IMR-90 (cell line): ENCODE measurements around the gene RBM15B. TPM values are rescaled to one million over a fixed set of nuclear protein-coding genes. Genes with fewer than 3 reads are reported as not detected.

Experiments used
- ATAC-seq: fragments of 200-7000 bp; cut with Tn5 transposase; 2 replicates; pipeline ENCODE4 v1.9.1; 2020; ENCODE audit warnings: low read depth, mild to moderate bottlenecking, moderate library complexity
- BruUV-seq: library from RNA; stranded (reverse); fragments of 400-500 nt; replicated peaks from 2 replicates; lab custom pipeline; 2021; lab: Mats Ljungman, UMichigan
- CTCF ChIA-PET: fragments of 300-600 bp; formaldehyde crosslinking; extraction: SDS; loops from one replicate; lab custom pipeline; 2021; ENCODE audit warnings: antibody characterized with exemption; lab: Yijun Ruan, JAX
- POLR2A ChIA-PET: fragments of 300-600 bp; sonication (Branson Sonifier 250); formaldehyde crosslinking; loops from one replicate; lab custom pipeline; 2022; ENCODE audit warnings: antibody characterized with exemption; ENCODE audit not compliant: unreplicated experiment; lab: Charles Lee
- DNase-seq: peaks from one replicate; pipeline ENCODE4 v3.0.0; 2013
- H2AFZ ChIP-seq: replicated peaks from 2 replicates; pipeline ENCODE3; 2013; ENCODE audit warnings: low read length, mild to moderate bottlenecking; ENCODE audit not compliant: poor library complexity
- H2AK5ac ChIP-seq: 2 replicates; pipeline ENCODE4 v1.6.1; 2013; ENCODE audit warnings: low read depth, low read length, inconsistent platforms
- H2AK9ac ChIP-seq: replicated peaks from 2 replicates; pipeline ENCODE3; 2013; ENCODE audit warnings: mild to moderate bottlenecking, low read depth, low read length, moderate library complexity; ENCODE audit not compliant: poor library complexity
- H2BK120ac ChIP-seq: 2 replicates; pipeline ENCODE4 v1.6.1; 2013; ENCODE audit warnings: low read depth, low read length, inconsistent platforms
- H2BK15ac ChIP-seq: 3 replicates; pipeline ENCODE4 v1.6.1; 2013; ENCODE audit warnings: low read depth, low read length, inconsistent platforms
- H2BK20ac ChIP-seq: 2 replicates; pipeline ENCODE4 v1.6.1; 2013; ENCODE audit warnings: low read depth, mild to moderate bottlenecking, inconsistent platforms, low read length, moderate library complexity
- H2BK5ac ChIP-seq: 2 replicates; pipeline ENCODE4 v1.6.1; 2013; ENCODE audit warnings: mild to moderate bottlenecking, low read depth, low read length, inconsistent platforms; ENCODE audit not compliant: poor library complexity, severe bottlenecking
- H3K14ac ChIP-seq: replicated peaks from 2 replicates; pipeline ENCODE4 v1.6.1; 2013; ENCODE audit warnings: low read depth, low read length, inconsistent platforms
- H3K18ac ChIP-seq: 2 replicates; pipeline ENCODE4 v1.6.1; 2013; ENCODE audit warnings: low read depth, low read length, control low read depth
- H3K23ac ChIP-seq: 2 replicates; pipeline ENCODE4 v1.6.1; 2013; ENCODE audit warnings: low read depth, low read length, inconsistent platforms
- H3K27ac ChIP-seq: 2 replicates; pipeline ENCODE4 v1.5.1; 2013; ENCODE audit warnings: mild to moderate bottlenecking, control low read depth, low read length; ENCODE audit not compliant: insufficient read depth
- H3K27me3 ChIP-seq: 2 replicates; pipeline ENCODE4 v1.6.1; 2013; ENCODE audit warnings: low read length; ENCODE audit not compliant: control insufficient read depth, insufficient read depth
- H3K36me3 ChIP-seq: 2 replicates; pipeline ENCODE4 v1.6.1; 2013; ENCODE audit warnings: low read length, mixed read lengths; ENCODE audit not compliant: control insufficient read depth, insufficient read depth
- H3K4ac ChIP-seq: 2 replicates; pipeline ENCODE4 v1.6.1; 2013; ENCODE audit warnings: low read depth, low read length, inconsistent platforms
- H3K4me1 ChIP-seq: 2 replicates; pipeline ENCODE4 v1.6.1; 2013; ENCODE audit warnings: low read length, mixed read lengths; ENCODE audit not compliant: control insufficient read depth, insufficient read depth
- H3K4me2 ChIP-seq: 2 replicates; pipeline ENCODE4 v1.6.1; 2013; ENCODE audit warnings: low read depth, mild to moderate bottlenecking, control low read depth, low read length, moderate library complexity
- H3K4me3 ChIP-seq: 2 replicates; pipeline ENCODE4 v1.5.1; 2013; ENCODE audit warnings: low read depth, mild to moderate bottlenecking, control low read depth, low read length, moderate library complexity; ENCODE audit not compliant: insufficient read depth
- H3K56ac ChIP-seq: 2 replicates; pipeline ENCODE4 v1.6.1; 2013; ENCODE audit warnings: low read length, inconsistent platforms; ENCODE audit not compliant: insufficient read depth; ENCODE audit errors: extremely low read depth
- H3K79me1 ChIP-seq, 2 experiments: 2 replicates each; pipeline ENCODE4 v1.6.1; 2013; ENCODE audit warnings: low read length in 2 of 2, inconsistent platforms in 1 of 2, low read depth in 1 of 2
- H3K9ac ChIP-seq: 2 replicates; pipeline ENCODE4 v1.6.1; 2013; ENCODE audit warnings: low read depth, low read length, control low read depth
- H3K9me1 ChIP-seq: 2 replicates; pipeline ENCODE4 v1.6.1; 2013; ENCODE audit warnings: low read length, inconsistent platforms; ENCODE audit not compliant: insufficient read depth
- H3K9me3 ChIP-seq: 2 replicates; pipeline ENCODE4 v1.6.1; 2013; ENCODE audit warnings: low read length; ENCODE audit not compliant: control insufficient read depth, insufficient read depth
- H4K20me1 ChIP-seq: 2 replicates; pipeline ENCODE4 v1.6.1; 2013; ENCODE audit warnings: low read length, inconsistent platforms; ENCODE audit not compliant: insufficient read depth
- H4K5ac ChIP-seq: 2 replicates; pipeline ENCODE4 v1.6.1; 2013; ENCODE audit warnings: mild to moderate bottlenecking, low read depth, low read length, control low read depth
- H4K8ac ChIP-seq, 2 experiments: 2 replicates each; pipeline ENCODE4 v1.6.1; 2013; ENCODE audit warnings: low read depth in 2 of 2, low read length in 2 of 2, control low read depth in 1 of 2, inconsistent platforms in 1 of 2
- H4K91ac ChIP-seq: 2 replicates; pipeline ENCODE4 v1.6.1; 2013; ENCODE audit warnings: low read depth, low read length, inconsistent platforms; ENCODE audit not compliant: insufficient read depth
- BHLHE40 ChIP-seq: fragments of 150-350 bp; IDR thresholded peaks from 2 replicates; pipeline ENCODE4 v1.6.1; 2016; ENCODE audit warnings: mild to moderate bottlenecking, low read depth, low read length
- CEBPB ChIP-seq: IDR thresholded peaks from 2 replicates; pipeline ENCODE4 v1.6.1; 2012; ENCODE audit warnings: low read depth, low read length, improper control_type of control experiment
- CHD1 ChIP-seq: IDR thresholded peaks from 2 replicates; pipeline ENCODE4 v1.6.1; 2012; ENCODE audit warnings: low read depth, low read length, improper control_type of control experiment
- CTCF ChIP-seq: conservative IDR thresholded peaks from 2 replicates; pipeline ENCODE4 v1.5.1; 2012; ENCODE audit warnings: mild to moderate bottlenecking, low read depth, low read length, improper control_type of control experiment
- ELK1 ChIP-seq: fragments of 150-350 bp; IDR thresholded peaks from 2 replicates; pipeline ENCODE4 v1.6.1; 2016; ENCODE audit warnings: low read depth, mild to moderate bottlenecking, low read length, moderate library complexity, borderline replicate concordance
- FOS ChIP-seq: fragments of 150-350 bp; IDR thresholded peaks from 2 replicates; pipeline ENCODE4 v1.6.1; 2016; ENCODE audit warnings: low read depth, low read length
- MAFK ChIP-seq: IDR thresholded peaks from 2 replicates; pipeline ENCODE4 v1.6.1; 2012; ENCODE audit warnings: low read depth, low read length, improper control_type of control experiment
- MAZ ChIP-seq: IDR thresholded peaks from 2 replicates; pipeline ENCODE4 v1.6.1; 2012; ENCODE audit warnings: low read depth, mild to moderate bottlenecking, low read length, improper control_type of control experiment, moderate library complexity, borderline replicate concordance
- MXI1 ChIP-seq: IDR thresholded peaks from 2 replicates; pipeline ENCODE4 v1.6.1; 2012; ENCODE audit warnings: low read depth, mild to moderate bottlenecking, low read length, moderate library complexity, borderline replicate concordance
- NFE2L2 ChIP-seq: fragments of 150-350 bp; IDR thresholded peaks from 2 replicates; pipeline ENCODE4 v1.6.1; 2016; ENCODE audit warnings: low read depth, mild to moderate bottlenecking, low read length
- POLR2A ChIP-seq: IDR thresholded peaks from 2 replicates; pipeline ENCODE4 v1.6.1; 2012; ENCODE audit warnings: mild to moderate bottlenecking, low read depth, low read length
- RCOR1 ChIP-seq: IDR thresholded peaks from 2 replicates; pipeline ENCODE4 v1.6.1; 2012; ENCODE audit warnings: mild to moderate bottlenecking, low read length, improper control_type of control experiment; ENCODE audit not compliant: insufficient replicate concordance
- SMC3 ChIP-seq: fragments of 150-350 bp; IDR thresholded peaks from 2 replicates; pipeline ENCODE4 v1.6.1; 2016; ENCODE audit warnings: low read depth, mild to moderate bottlenecking, antibody characterized with exemption, low read length, moderate library complexity
- USF2 ChIP-seq: fragments of 150-350 bp; IDR thresholded peaks from 2 replicates; pipeline ENCODE4 v1.6.1; 2017; ENCODE audit warnings: mild to moderate bottlenecking, antibody characterized with exemption, low read length, low read depth
- WGBS, 2 experiments: methylation state at CpG; one replicate each; pipeline versions ENCODE4 v1.1.5 to v1.1.7; 2013; ENCODE audit warnings: missing lambda C conversion rate in 2 of 2; ENCODE audit not compliant: insufficient read length in 1 of 2; ENCODE audit errors: extremely low coverage in 2 of 2; 5-methylcytosine and 5-hydroxymethylcytosine counted together
- dilution Hi-C: fragments of 300-500 bp; cut with HindIII; formaldehyde crosslinking; loops from one replicate; pipeline ENCODE4 v1.14.3; 2018; ENCODE audit warnings: low sequenced_read_pairs; ENCODE audit not compliant: unreplicated experiment
- in situ Hi-C: fragments of 300-500 bp; cut with MboI; formaldehyde crosslinking; loops from 3 replicates; pipeline ENCODE4 v1.14.3; 2019; ENCODE audit warnings: low sequenced_read_pairs, inconsistent platforms, mixed read lengths
- intact Hi-C: fragments of 100-400 bp; cut with micrococcal nuclease; formaldehyde crosslinking; loops from 2 replicates; pipeline ENCODE4 v1.10.0; 2022
- polyA plus RNA-seq, 3 experiments: library from polyadenylated mRNA; depleted of rRNA; stranded (reverse); fragments of >200 nt; gene quantifications; 2 replicates each; pipeline ENCODE4 v1.2.3, GENCODE V29; 2012; ENCODE audit warnings: low replicate concordance in 1 of 3
- total RNA-seq: library from RNA; depleted of rRNA; stranded (reverse); fragments of >200 nt; gene quantifications from 2 replicates; pipeline ENCODE4 v1.2.3, GENCODE V29; 2012

The RBM15B gene
- total and polyA plus RNA-seq, 2 of the 4 experiments (the other 2 are of a cell fraction) = 16.2 to 17.4 TPM

GRCh38 chr3:51398595-51399310 is 7.7 kb downstream of the RBM15B start:
- Histone ChIP-seq H2BK120ac (no peak overlapping the region), H3K9me3 (no peaks in the 10 kb centered on the region), H2BK20ac (no peak overlapping the region), H2BK5ac (no peak overlapping the region), H3K18ac (no peak overlapping the region), H4K91ac (no peak overlapping the region), H2BK15ac (no peak overlapping the region), H3K27me3 (no peaks in the 10 kb centered on the region), H3K14ac (no peak overlapping the region), H4K5ac (no peak overlapping the region), H2AFZ (no peak overlapping the region), H4K20me1 (peaks cover 29% of the 10 kb centered on the region), H3K9me1 (peaks cover 13% of the 10 kb centered on the region), H3K79me1 (peaks cover 19 to 36% of the 10 kb centered on the region in 2 experiments; a peak in 3 of 4 replicates), H2AK5ac (no peak overlapping the region), H3K56ac (no peak overlapping the region), H3K36me3 (peaks cover 50% of the 10 kb centered on the region), H2AK9ac (no peak overlapping the region), H3K23ac (no peak overlapping the region), H3K4me3 (no peak overlapping the region), H3K4me1 (peaks cover 8% of the 10 kb centered on the region), H3K9ac (no peak overlapping the region), H3K4ac (no peak overlapping the region), H3K27ac (no peak overlapping the region), H3K4me2 (no peak overlapping the region), H4K8ac (no peak overlapping the region)
- DNase-seq (no peak), ATAC-seq (no peak)
- CTCF ChIA-PET = interaction anchor here (0.9 kb wide), 1 partner anchor 9 kb away, joined by 3 read pairs; no protein-coding TSS in a partner anchor
- dilution Hi-C loops (no loop called here), intact Hi-C loops (no loop called here), in situ Hi-C loops (loop anchor here (25.0 kb wide), 2 partner anchors 539 to 1061 kb away; partner anchors contain the start of genes PARP3, RASSF1, RRP9 and TUSC2)
- WGBS, 2 experiments = 100% methylated on average over 3 of the region's 8 CpGs; no CpG with 5 or more reads in 1 of the 2 experiments
- BruUV-seq = no TSS peak
- POLR2A ChIA-PET = interaction anchor here (0.5 to 0.6 kb wide), 3 partner anchors 14 to 1535 kb away, joined by 4 to 19 read pairs (median 7); partner anchors contain the start of gene MANF
- TF ChIP-seq NFE2L2 (no peak), RCOR1 (no peak), FOS (no peak), SMC3 (no peak), MAZ (no peak), CEBPB (no peak), USF2 (no peak), POLR2A (no peak), CTCF (no peak), BHLHE40 (no peak), ELK1 (no peak), MAFK (no peak), CHD1 (no peak), MXI1 (no peak)
